ENCODE measurements around the gene MLPH. TPM values are rescaled to one million over a fixed set of nuclear protein-coding genes. Genes with fewer than 3 reads are reported as not detected.

MLPH gene
- total RNA-seq, 4 donors from 2014 or later: 13.3 to 37.9 (median 19.9) TPM

GRCh38 chr2:237515166-237515565, 28.1 kb downstream of the MLPH start:
- no peak for DNase-seq (ENCODE audit: low spot score in 2 of 2)
- WGBS, 2 donors: 89 to 90% methylated on average over 16 of the region's 16 CpGs
- no peak overlapping the region for H3K4me3 ChIP-seq (ENCODE audit: low read depth, poor library complexity, severe bottlenecking)
- no peak for TF ChIP-seq POLR2A (IDR thresholded peaks at IDR 0.05)
- TF ChIP-seq, protein P1, sequence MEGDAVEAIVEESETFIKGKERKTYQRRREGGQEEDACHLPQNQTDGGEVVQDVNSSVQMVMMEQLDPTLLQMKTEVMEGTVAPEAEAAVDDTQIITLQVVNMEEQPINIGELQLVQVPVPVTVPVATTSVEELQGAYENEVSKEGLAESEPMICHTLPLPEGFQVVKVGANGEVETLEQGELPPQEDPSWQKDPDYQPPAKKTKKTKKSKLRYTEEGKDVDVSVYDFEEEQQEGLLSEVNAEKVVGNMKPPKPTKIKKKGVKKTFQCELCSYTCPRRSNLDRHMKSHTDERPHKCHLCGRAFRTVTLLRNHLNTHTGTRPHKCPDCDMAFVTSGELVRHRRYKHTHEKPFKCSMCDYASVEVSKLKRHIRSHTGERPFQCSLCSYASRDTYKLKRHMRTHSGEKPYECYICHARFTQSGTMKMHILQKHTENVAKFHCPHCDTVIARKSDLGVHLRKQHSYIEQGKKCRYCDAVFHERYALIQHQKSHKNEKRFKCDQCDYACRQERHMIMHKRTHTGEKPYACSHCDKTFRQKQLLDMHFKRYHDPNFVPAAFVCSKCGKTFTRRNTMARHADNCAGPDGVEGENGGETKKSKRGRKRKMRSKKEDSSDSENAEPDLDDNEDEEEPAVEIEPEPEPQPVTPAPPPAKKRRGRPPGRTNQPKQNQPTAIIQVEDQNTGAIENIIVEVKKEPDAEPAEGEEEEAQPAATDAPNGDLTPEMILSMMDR (IDR thresholded peaks at IDR 0.05): no peak
- intact Hi-C loops (cut with DNase I; ENCODE audit: low total_unique reads): loop anchor here (10.0 kb wide), 1 partner anchor 230 kb away; no protein-coding TSS in a partner anchor

- no peak overlapping the region for H3K4me3 ChIP-seq (ENCODE audit: low read depth, poor library complexity, severe bottlenecking)
- TF ChIP-seq POLR2A (IDR thresholded peaks at IDR 0.05): no peak
- TF ChIP-seq, protein P1 (IDR thresholded peaks at IDR 0.05): no peak
- intact Hi-C loops (cut with DNase I; ENCODE audit: low total_unique reads): loop anchor here (10.0 kb wide), 1 partner anchor 229 kb away; no protein-coding TSS in a partner anchor
- WGBS, 2 donors: 93 to 97% methylated on average over 6 of the region's 6 CpGs
- DNase-seq (ENCODE audit: low spot score in 2 of 2): no peak
Observed at GRCh38 chr2:237515621-237516275, 28.7 kb downstream of the MLPH start.

DNA sequence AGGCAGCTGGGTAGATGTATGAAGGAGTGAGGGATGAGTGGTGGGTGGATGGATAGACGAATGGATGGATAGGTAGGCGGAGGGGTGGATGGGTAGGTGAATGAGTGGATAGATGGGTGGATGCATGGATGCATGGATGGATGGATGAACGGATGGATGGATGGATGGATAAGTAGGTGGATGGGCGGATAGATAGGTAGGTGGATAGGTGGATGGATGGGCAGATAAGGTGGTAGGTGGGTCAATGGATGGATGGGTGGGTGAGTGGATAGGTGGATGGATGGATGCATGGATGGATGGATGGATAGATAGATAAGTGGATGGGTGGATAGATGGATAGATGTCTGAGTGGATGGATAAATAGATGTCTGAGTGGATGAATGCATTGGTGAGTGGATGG, 30.1 kb downstream of the MLPH start:
- no peak overlapping the region for H3K4me3 ChIP-seq (ENCODE audit: low read depth, poor library complexity, severe bottlenecking)
- no peak for DNase-seq (ENCODE audit: low spot score in 2 of 2)
- WGBS, 2 donors: 92 to 93% methylated on average over 4 of the region's 4 CpGs
- intact Hi-C loops (cut with DNase I; ENCODE audit: low total_unique reads): loop anchor here (10.0 kb wide), 1 partner anchor 228 kb away; no protein-coding TSS in a partner anchor
- TF ChIP-seq, protein P1 (IDR thresholded peaks at IDR 0.05): no peak

- TF ChIP-seq, protein P1 (IDR thresholded peaks at IDR 0.05): no peak
- DNase-seq (ENCODE audit: low spot score in 2 of 2): no peak
- WGBS, 2 donors: 92 to 98% methylated on average over 1 of the region's 1 CpG
- intact Hi-C loops (cut with DNase I; ENCODE audit: low total_unique reads): loop anchor here (10.0 kb wide), 1 partner anchor 227 kb away; no protein-coding TSS in a partner anchor
- H3K4me3 ChIP-seq (ENCODE audit: low read depth, poor library complexity, severe bottlenecking): no peak overlapping the region
Observed at GRCh38 chr2:237517990-237518389, 30.9 kb downstream of the MLPH start.

GRCh38 chr2:237519506-237520245, 32.6 kb downstream of the MLPH start:
- no peak for DNase-seq (ENCODE audit: low spot score in 2 of 2)
- no peak overlapping the region for H3K4me3 ChIP-seq (ENCODE audit: low read depth, poor library complexity, severe bottlenecking)
- intact Hi-C loops (cut with DNase I; ENCODE audit: low total_unique reads): loop anchor here (10.0 kb wide), 1 partner anchor 225 kb away; no protein-coding TSS in a partner anchor
- TF ChIP-seq, protein P1 (IDR thresholded peaks at IDR 0.05): no peak
- WGBS, 2 donors: 64 to 75% methylated on average over 13 to 14 of the region's 14 CpGs

Measured in lower leg skin (tissue), 4 donors.